Measurements from ENCODE around the gene TNFSF8.

Gene TNFSF8

GRCh38 chr9:114923918-114924317, 6.5 kb downstream of the TNFSF8 start:
- H3K4me1 ChIP-seq (ENCODE audit: control insufficient read depth, insufficient read depth, low read length): no peaks in the 10 kb centered on the region
- no peaks in the 10 kb centered on the region for H3K36me3 ChIP-seq (ENCODE audit: control insufficient read depth in 2 of 2, insufficient read depth in 1 of 2, low read length in 2 of 2)
- no peak for TF ChIP-seq ZNF354C (tag by site-specific recombination; IDR thresholded peaks at IDR 0.05; ENCODE audit: borderline replicate concordance, low read depth)
- no peak for TF ChIP-seq PBX3 (CRISPR knock-in tag; IDR thresholded peaks at IDR 0.05)
- no peak for TF ChIP-seq ZFHX2 (tag by site-specific recombination; conservative IDR thresholded peaks at IDR 0.05)
- TF ChIP-seq ZNF624 (tag by site-specific recombination; IDR thresholded peaks at IDR 0.05): no peak
- TF ChIP-seq, protein P1, sequence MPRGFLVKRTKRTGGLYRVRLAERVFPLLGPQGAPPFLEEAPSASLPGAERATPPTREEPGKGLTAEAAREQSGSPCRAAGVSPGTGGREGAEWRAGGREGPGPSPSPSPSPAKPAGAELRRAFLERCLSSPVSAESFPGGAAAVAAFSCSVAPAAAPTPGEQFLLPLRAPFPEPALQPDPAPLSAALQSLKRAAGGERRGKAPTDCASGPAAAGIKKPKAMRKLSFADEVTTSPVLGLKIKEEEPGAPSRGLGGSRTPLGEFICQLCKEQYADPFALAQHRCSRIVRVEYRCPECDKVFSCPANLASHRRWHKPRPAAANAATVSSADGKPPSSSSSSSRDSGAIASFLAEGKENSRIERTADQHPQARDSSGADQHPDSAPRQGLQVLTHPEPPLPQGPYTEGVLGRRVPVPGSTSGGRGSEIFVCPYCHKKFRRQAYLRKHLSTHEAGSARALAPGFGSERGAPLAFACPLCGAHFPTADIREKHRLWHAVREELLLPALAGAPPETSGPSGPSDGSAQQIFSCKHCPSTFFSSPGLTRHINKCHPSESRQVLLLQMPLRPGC (tag by site-specific recombination; IDR thresholded peaks at IDR 0.05): no peak
- no peak for TF ChIP-seq ZNF2 (tag by site-specific recombination; IDR thresholded peaks at IDR 0.05)
- no peak for TF ChIP-seq TRIM28 (IDR thresholded peaks at IDR 0.05; ENCODE audit: borderline replicate concordance, low read length)
- TF ChIP-seq ZNF571 (tag by site-specific recombination; IDR thresholded peaks at IDR 0.05): no peak
- no peak for TF ChIP-seq ZNF704 (tag by site-specific recombination; IDR thresholded peaks at IDR 0.05)
- TF ChIP-seq ZNF302 (tag by site-specific recombination; IDR thresholded peaks at IDR 0.05; ENCODE audit: low read depth): no peak
- no peak for TF ChIP-seq PATZ1 (tag by site-specific recombination; IDR thresholded peaks at IDR 0.05)
- TF ChIP-seq, protein P2, sequence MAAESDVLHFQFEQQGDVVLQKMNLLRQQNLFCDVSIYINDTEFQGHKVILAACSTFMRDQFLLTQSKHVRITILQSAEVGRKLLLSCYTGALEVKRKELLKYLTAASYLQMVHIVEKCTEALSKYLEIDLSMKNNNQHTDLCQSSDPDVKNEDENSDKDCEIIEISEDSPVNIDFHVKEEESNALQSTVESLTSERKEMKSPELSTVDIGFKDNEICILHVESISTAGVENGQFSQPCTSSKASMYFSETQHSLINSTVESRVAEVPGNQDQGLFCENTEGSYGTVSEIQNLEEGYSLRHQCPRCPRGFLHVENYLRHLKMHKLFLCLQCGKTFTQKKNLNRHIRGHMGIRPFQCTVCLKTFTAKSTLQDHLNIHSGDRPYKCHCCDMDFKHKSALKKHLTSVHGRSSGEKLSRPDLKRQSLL (tag by site-specific recombination; IDR thresholded peaks at IDR 0.05): no peak
- no peak for TF ChIP-seq SP3 (tag by site-specific recombination; IDR thresholded peaks at IDR 0.05)
- no peak for TF ChIP-seq FEZF1 (tag by site-specific recombination; IDR thresholded peaks at IDR 0.05)
- H3K4me3 ChIP-seq (ENCODE audit: low read depth, low read length): no peak overlapping the region
- ChIA-PET CTCF (interaction anchor here (0.6 to 2.5 kb wide), 3 partner anchors 13 to 226 kb away, joined by 3 to 13 read pairs (median 4); no protein-coding TSS in a partner anchor), POLR2A (no interaction called here)
- H3K9me3 ChIP-seq (ENCODE audit: control insufficient read depth, insufficient read depth, low read depth, low read length): no peaks in the 10 kb centered on the region
- no peak overlapping the region for H3K27ac ChIP-seq (ENCODE audit: extremely low read depth, low read depth, low read length)

DNA sequence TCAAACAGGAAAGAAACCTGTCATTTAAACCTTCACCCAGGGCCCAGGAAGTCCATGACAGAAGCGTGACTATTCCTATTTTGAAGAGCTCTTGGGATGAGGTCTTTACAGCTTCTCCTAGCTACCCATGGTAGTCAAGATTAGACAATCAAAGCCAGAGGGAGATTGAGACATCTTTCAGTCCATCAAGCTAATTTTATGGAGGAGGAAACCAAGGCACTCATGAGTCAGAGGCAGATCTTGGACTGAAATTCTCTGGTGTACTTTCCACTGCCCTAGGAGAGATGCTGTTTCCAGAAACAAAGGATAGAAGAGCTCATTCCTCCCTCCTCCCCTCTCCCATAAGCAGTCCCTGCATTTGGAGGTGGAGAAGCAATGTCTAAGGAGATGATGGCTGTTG, 9.2 kb downstream of the TNFSF8 start:
- no peaks in the 10 kb centered on the region for H3K36me3 ChIP-seq (ENCODE audit: control insufficient read depth in 2 of 2, insufficient read depth in 1 of 2, low read length in 2 of 2)
- H3K4me1 ChIP-seq (ENCODE audit: control insufficient read depth, insufficient read depth, low read length): no peaks in the 10 kb centered on the region
- no peaks in the 10 kb centered on the region for H3K9me3 ChIP-seq (ENCODE audit: control insufficient read depth, insufficient read depth, low read depth, low read length)
- POLR2A ChIA-PET: no interaction called here
- no peak overlapping the region for H3K4me3 ChIP-seq (ENCODE audit: low read depth, low read length)
- H3K27ac ChIP-seq (ENCODE audit: extremely low read depth, low read depth, low read length): no peak overlapping the region
- CTCF ChIA-PET: interaction anchor here (0.6 to 3.5 kb wide), 6 partner anchors 12 to 838 kb away, joined by 3 to 41 read pairs (median 4); no protein-coding TSS in a partner anchor
- TF ChIP-seq ZSCAN23 (tag by site-specific recombination; IDR thresholded peaks at IDR 0.05): no peak
- no peak for TF ChIP-seq PRDM6 (tag by site-specific recombination; IDR thresholded peaks at IDR 0.05)
- TF ChIP-seq ZBTB20 (tag by site-specific recombination; IDR thresholded peaks at IDR 0.05): no peak
